Fibroblast of pulmonary artery (primary cell): Measurements from ENCODE around the gene NDUFC1.

ENCODE experiments used
- DNase-seq: peaks from one replicate; pipeline ENCODE4 v3.0.0-alpha.2; 2010; ENCODE audit warnings: low read depth
- H3K4me3 ChIP-seq: replicated peaks from 2 replicates; pipeline ENCODE4 v1.5.1; 2011; ENCODE audit warnings: low read depth, mild to moderate bottlenecking, control low read depth, low read length, moderate library complexity
- CTCF ChIP-seq: IDR thresholded peaks from 2 replicates; pipeline ENCODE4 v1.5.1; 2011; ENCODE audit warnings: mild to moderate bottlenecking, control low read depth, low read length, inconsistent platforms; ENCODE audit errors: missing control alignments

NDUFC1 gene

GRCh38 chr4:139247700-139248238 lies 54.5 kb downstream of the NDUFC1 start:
- no peak for DNase-seq
- TF ChIP-seq CTCF: no peak
- H3K4me3 ChIP-seq: no peak overlapping the region

- no peak for TF ChIP-seq CTCF
- H3K4me3 ChIP-seq: no peak overlapping the region
- DNase-seq: no peak
These were observed 55.0 kb downstream of the NDUFC1 start for GRCh38 chr4:139247241-139247640.

GRCh38 chr4:139246166-139246565 lies 56.1 kb downstream of the NDUFC1 start:
- TF ChIP-seq CTCF: no peak
- no peak overlapping the region for H3K4me3 ChIP-seq
- DNase-seq: no peak

GRCh38 chr4:139245590-139245989 lies 56.7 kb downstream of the NDUFC1 start:
- no peak for TF ChIP-seq CTCF
- peak; percentile 58 for DNase-seq
- H3K4me3 ChIP-seq: no peak overlapping the region

- no peak for TF ChIP-seq CTCF
- H3K4me3 ChIP-seq: no peak overlapping the region
- peak; percentile 95 for DNase-seq
These were observed 58.6 kb downstream of the NDUFC1 start for GRCh38 chr4:139243448-139244365.

- DNase-seq: peak; percentile 49
- no peak overlapping the region for H3K4me3 ChIP-seq
- TF ChIP-seq CTCF: no peak
These were observed 59.7 kb downstream of the NDUFC1 start for GRCh38 chr4:139242511-139243051.
